HEK293 (cell line): ENCODE data around the gene MAPT.

Source experiments
- GLI2 ChIP-seq: fragments of 450-650 bp; formaldehyde crosslinking; IDR thresholded peaks from 2 replicates; pipeline ENCODE4; 2017; ENCODE audit warnings: missing biosample characterization, missing genetic modification characterization, low read depth, borderline replicate concordance
- KLF7 ChIP-seq: fragments of 450-650 bp; formaldehyde crosslinking; IDR thresholded peaks from 2 replicates; pipeline ENCODE4 v1.5.1; 2016; ENCODE audit warnings: missing biosample characterization, missing genetic modification characterization, borderline replicate concordance
- KLF8 ChIP-seq: fragments of 450-650 bp; formaldehyde crosslinking; IDR thresholded peaks from 2 replicates; pipeline ENCODE4 v1.5.1; 2016; ENCODE audit warnings: missing biosample characterization, missing genetic modification characterization
- MZF1 ChIP-seq: fragments of 450-650 bp; formaldehyde crosslinking; IDR thresholded peaks from 2 replicates; pipeline ENCODE4 v1.5.1; 2017; ENCODE audit warnings: missing biosample characterization, missing genetic modification characterization, borderline replicate concordance
- PATZ1 ChIP-seq: fragments of 450-650 bp; formaldehyde crosslinking; IDR thresholded peaks from 2 replicates; pipeline ENCODE4 v1.5.1; 2016; ENCODE audit warnings: missing biosample characterization, missing genetic modification characterization
- REST ChIP-seq: fragments of 450-650 bp; formaldehyde crosslinking; IDR thresholded peaks from 2 replicates; pipeline ENCODE4 v1.5.1; 2016; ENCODE audit warnings: missing biosample characterization, missing genetic modification characterization
- ZBTB11 ChIP-seq: fragments of 450-650 bp; formaldehyde crosslinking; conservative IDR thresholded peaks from 2 replicates; pipeline ENCODE4 v1.5.1; 2016; ENCODE audit warnings: low read depth, missing biosample characterization, missing genetic modification characterization
- ZBTB21 ChIP-seq: fragments of 450-650 bp; formaldehyde crosslinking; IDR thresholded peaks from 2 replicates; pipeline ENCODE4 v1.5.1; 2017; ENCODE audit warnings: missing biosample characterization, missing genetic modification characterization
- ZBTB8A ChIP-seq: fragments of 450-650 bp; formaldehyde crosslinking; IDR thresholded peaks from 2 replicates; pipeline ENCODE4 v1.5.1; 2016; ENCODE audit warnings: missing biosample characterization, missing genetic modification characterization
- ZFP37 ChIP-seq: fragments of 450-650 bp; formaldehyde crosslinking; IDR thresholded peaks from 2 replicates; pipeline ENCODE4 v1.5.1; 2016; ENCODE audit warnings: missing biosample characterization, missing genetic modification characterization
- ZNF112 ChIP-seq: fragments of 450-650 bp; formaldehyde crosslinking; IDR thresholded peaks from 2 replicates; pipeline ENCODE4 v1.5.0; 2017; ENCODE audit warnings: missing biosample characterization, missing genetic modification characterization
- ZNF146 ChIP-seq: fragments of 450-650 bp; formaldehyde crosslinking; IDR thresholded peaks from 2 replicates; pipeline ENCODE4 v1.5.1; 2016; ENCODE audit warnings: missing biosample characterization, missing genetic modification characterization
- ZNF202 ChIP-seq: fragments of 450-650 bp; formaldehyde crosslinking; IDR thresholded peaks from 2 replicates; pipeline ENCODE4 v1.5.1; 2016; ENCODE audit warnings: missing biosample characterization, missing genetic modification characterization, borderline replicate concordance
- ZNF266 ChIP-seq: fragments of 450-650 bp; formaldehyde crosslinking; IDR thresholded peaks from 2 replicates; pipeline ENCODE4 v1.5.1; 2016; ENCODE audit warnings: missing biosample characterization, missing genetic modification characterization, low read depth
- ZNF394 ChIP-seq: fragments of 450-650 bp; formaldehyde crosslinking; IDR thresholded peaks from 2 replicates; pipeline ENCODE4 v1.5.1; 2016; ENCODE audit warnings: missing biosample characterization, missing genetic modification characterization, mild to moderate bottlenecking, moderate library complexity, borderline replicate concordance
- ZNF433 ChIP-seq: fragments of 450-650 bp; formaldehyde crosslinking; IDR thresholded peaks from 2 replicates; pipeline ENCODE4 v1.5.1; 2016; ENCODE audit warnings: missing biosample characterization, missing genetic modification characterization, low read depth
- ZNF501 ChIP-seq: fragments of 450-650 bp; formaldehyde crosslinking; IDR thresholded peaks from 2 replicates; pipeline ENCODE4 v1.5.1; 2016; ENCODE audit warnings: missing biosample characterization, missing genetic modification characterization
- ZNF510 ChIP-seq: fragments of 450-650 bp; formaldehyde crosslinking; IDR thresholded peaks from 2 replicates; pipeline ENCODE4 v1.5.1; 2018; ENCODE audit warnings: mild to moderate bottlenecking, missing genetic modification characterization, missing biosample characterization; ENCODE audit not compliant: insufficient replicate concordance
- ZNF529 ChIP-seq: fragments of 450-650 bp; formaldehyde crosslinking; IDR thresholded peaks from 2 replicates; pipeline ENCODE4 v1.5.1; 2017; ENCODE audit warnings: missing genetic modification characterization, missing biosample characterization; ENCODE audit not compliant: insufficient replicate concordance
- ZNF530 ChIP-seq: fragments of 450-650 bp; formaldehyde crosslinking; IDR thresholded peaks from 2 replicates; pipeline ENCODE4 v1.5.1; 2016; ENCODE audit warnings: low read depth, missing biosample characterization, missing genetic modification characterization
- ZNF555 ChIP-seq: fragments of 450-650 bp; formaldehyde crosslinking; conservative IDR thresholded peaks from 2 replicates; pipeline ENCODE4 v1.5.1; 2017; ENCODE audit warnings: missing biosample characterization, mild to moderate bottlenecking, missing genetic modification characterization, inconsistent platforms
- ZNF558 ChIP-seq: fragments of 450-650 bp; formaldehyde crosslinking; IDR thresholded peaks from 2 replicates; pipeline ENCODE4 v1.5.1; 2016; ENCODE audit warnings: missing biosample characterization, missing genetic modification characterization
- ZNF560 ChIP-seq: fragments of 450-650 bp; formaldehyde crosslinking; IDR thresholded peaks from 2 replicates; pipeline ENCODE4 v1.5.1; 2017; ENCODE audit warnings: missing biosample characterization, missing genetic modification characterization, borderline replicate concordance
- ZNF580 ChIP-seq: fragments of 450-650 bp; formaldehyde crosslinking; IDR thresholded peaks from 2 replicates; pipeline ENCODE4 v1.5.1; 2016; ENCODE audit warnings: missing biosample characterization, missing genetic modification characterization
- ZNF623 ChIP-seq: fragments of 450-650 bp; formaldehyde crosslinking; IDR thresholded peaks from 2 replicates; pipeline ENCODE4 v1.5.1; 2016; ENCODE audit warnings: missing biosample characterization, missing genetic modification characterization
- ZNF664 ChIP-seq: fragments of 450-650 bp; formaldehyde crosslinking; IDR thresholded peaks from 2 replicates; pipeline ENCODE4 v1.5.1; 2016; ENCODE audit warnings: missing biosample characterization, missing genetic modification characterization
- ZNF791 ChIP-seq: fragments of 450-650 bp; formaldehyde crosslinking; IDR thresholded peaks from 2 replicates; pipeline ENCODE4 v1.5.1; 2016; ENCODE audit warnings: missing biosample characterization, missing genetic modification characterization

MAPT gene

GRCh38 chr17:45886852-45887251 is 7.5 kb upstream of the MAPT start (continued):
- no peak for TF ChIP-seq PATZ1
- TF ChIP-seq ZNF394 (tag by site-specific recombination), result peak; percentile 95
- TF ChIP-seq ZNF266 (tag by site-specific recombination), result peak; percentile 78; the same call in 1 of the 2 replicates
- no peak for TF ChIP-seq KLF8
- TF ChIP-seq ZNF664 (tag by site-specific recombination), result peak; percentile 61; the same call in 1 of the 2 replicates
- TF ChIP-seq ZNF112 (tag by site-specific recombination), result no peak
- TF ChIP-seq ZNF555 (tag by site-specific recombination), result peak; percentile 84
- peak; percentile 81 for TF ChIP-seq ZNF433 (tag by site-specific recombination)
- peak; percentile 87; the same call in 1 of the 2 replicates for TF ChIP-seq ZNF202 (tag by site-specific recombination)
- peak; percentile 62; the same call in 1 of the 2 replicates for TF ChIP-seq ZFP37 (tag by site-specific recombination)
- no peak for TF ChIP-seq ZNF146
- peak; percentile 40; the same call in 1 of the 2 replicates for TF ChIP-seq KLF7 (tag by site-specific recombination)
- peak; percentile 55; the same call in 1 of the 2 replicates for TF ChIP-seq GLI2
- TF ChIP-seq ZNF529 (tag by site-specific recombination), result peak; percentile 44
- TF ChIP-seq ZNF558, result peak; percentile 79
- no peak for TF ChIP-seq ZNF501 (tag by site-specific recombination)
- 0 out of 2 replicates have a peak, but pooled peaks have one; percentile 10 for TF ChIP-seq ZNF560 (tag by site-specific recombination)
- peak; percentile 76 for TF ChIP-seq ZNF510 (tag by site-specific recombination)
- TF ChIP-seq ZNF791 (tag by site-specific recombination), result 0 out of 2 replicates have a peak, but pooled peaks have one; percentile 41
- peak; percentile 85 for TF ChIP-seq ZNF623
- TF ChIP-seq MZF1 (tag by site-specific recombination), result no peak; the same call in 1 of the 2 replicates
- TF ChIP-seq ZBTB8A, result peak; percentile 74; the same call in 1 of the 2 replicates
- TF ChIP-seq ZBTB21 (tag by site-specific recombination), result peak; percentile 53; the same call in 1 of the 2 replicates
- TF ChIP-seq ZBTB11 (tag by site-specific recombination), result peak; percentile 79
- peak; percentile 65; the same call in 1 of the 2 replicates for TF ChIP-seq REST
- 0 out of 2 replicates have a peak, but pooled peaks have one; percentile 46 for TF ChIP-seq ZNF530 (tag by site-specific recombination)
- TF ChIP-seq ZNF580 (tag by site-specific recombination), result peak; percentile 62; the same call in 1 of the 2 replicates
